HEK293 (cell line): Measurements from ENCODE around the gene NDFIP2.

ENCODE experiments used
- CTCF ChIA-PET: fragments of 350-600 bp; formaldehyde crosslinking; extraction: SDS; loops from one replicate; lab custom pipeline; 2021; ENCODE audit warnings: antibody characterized with exemption; lab: Yijun Ruan, JAX
- POLR2A ChIA-PET: fragments of 300-600 bp; formaldehyde crosslinking; extraction: SDS; loops from one replicate; lab custom pipeline; 2020; ENCODE audit warnings: antibody characterized with exemption, inconsistent platforms; lab: Yijun Ruan, JAX
- H3K27ac ChIP-seq: fragments of 200-500 bp; sonication (Bioruptor generic); 2 replicates; pipeline ENCODE4 v1.5.1; 2014; ENCODE audit warnings: low read depth, low read length, control low read depth, inconsistent platforms; ENCODE audit errors: extremely low read depth
- H3K36me3 ChIP-seq, 2 experiments: fragments of 200-500 bp in 1 of 2; sonication (Bioruptor generic) in 1 of 2; 1 replicate in 1 of 2; 2 replicates in 1 of 2; pipeline ENCODE4 v1.5.1; 2014 to 2017; ENCODE audit warnings: inconsistent platforms in 2 of 2, low read length in 2 of 2; ENCODE audit not compliant: control insufficient read depth in 2 of 2, insufficient read depth in 1 of 2
- H3K4me1 ChIP-seq: fragments of 200-500 bp; sonication (Bioruptor generic); 2 replicates; pipeline ENCODE4 v1.5.1; 2014; ENCODE audit warnings: mild to moderate bottlenecking, low read length, inconsistent platforms; ENCODE audit not compliant: control insufficient read depth, insufficient read depth
- H3K4me3 ChIP-seq: 2 replicates; pipeline ENCODE4 v1.5.1; 2011; ENCODE audit warnings: low read depth, mild to moderate bottlenecking, control low read depth, low read length, moderate library complexity
- H3K9me3 ChIP-seq: fragments of 200-500 bp; sonication (Bioruptor generic); 2 replicates; pipeline ENCODE4 v1.5.1; 2014; ENCODE audit warnings: low read depth, low read length, inconsistent platforms; ENCODE audit not compliant: control insufficient read depth, insufficient read depth
- BCL6B ChIP-seq: fragments of 450-650 bp; formaldehyde crosslinking; IDR thresholded peaks from 2 replicates; pipeline ENCODE4 v1.5.1; 2017; ENCODE audit warnings: missing biosample characterization, missing genetic modification characterization
- HOXC10 ChIP-seq: sonication (generic); formaldehyde crosslinking; IDR thresholded peaks from 2 replicates; pipeline ENCODE4 v1.8.1; 2023; ENCODE audit warnings: mild to moderate bottlenecking, missing genetic modification reagents
- OVOL3 ChIP-seq: fragments of 450-650 bp; formaldehyde crosslinking; IDR thresholded peaks from 2 replicates; pipeline ENCODE4 v1.5.1; 2016; ENCODE audit warnings: missing biosample characterization, missing genetic modification characterization
- PRDM2 ChIP-seq: fragments of 450-650 bp; formaldehyde crosslinking; IDR thresholded peaks from 2 replicates; pipeline ENCODE4 v1.5.1; 2016; ENCODE audit warnings: missing biosample characterization, missing genetic modification characterization, borderline replicate concordance
- ZBTB49 ChIP-seq: fragments of 450-650 bp; formaldehyde crosslinking; IDR thresholded peaks from 2 replicates; pipeline ENCODE4 v1.5.1; 2016; ENCODE audit warnings: missing biosample characterization, missing genetic modification characterization, low read depth
- ZNF175 ChIP-seq: fragments of 450-650 bp; formaldehyde crosslinking; IDR thresholded peaks from 2 replicates; pipeline ENCODE4 v1.5.1; 2016; ENCODE audit warnings: missing biosample characterization, missing genetic modification characterization
- ZNF221 ChIP-seq: fragments of 450-650 bp; formaldehyde crosslinking; IDR thresholded peaks from 2 replicates; pipeline ENCODE4 v1.5.1; 2017; ENCODE audit warnings: missing biosample characterization, missing genetic modification characterization, borderline replicate concordance
- ZNF433 ChIP-seq: fragments of 450-650 bp; formaldehyde crosslinking; IDR thresholded peaks from 2 replicates; pipeline ENCODE4 v1.5.1; 2016; ENCODE audit warnings: missing biosample characterization, missing genetic modification characterization, low read depth
- ZNF48 ChIP-seq: fragments of 450-650 bp; formaldehyde crosslinking; IDR thresholded peaks from 2 replicates; pipeline ENCODE4 v1.5.1; 2016; ENCODE audit warnings: missing biosample characterization, missing genetic modification characterization
- ZNF548 ChIP-seq: fragments of 450-650 bp; formaldehyde crosslinking; IDR thresholded peaks from 2 replicates; pipeline ENCODE4 v1.5.1; 2016; ENCODE audit warnings: missing biosample characterization, missing genetic modification characterization
- ZNF585B ChIP-seq: fragments of 450-650 bp; formaldehyde crosslinking; IDR thresholded peaks from 2 replicates; pipeline ENCODE4 v1.5.1; 2016; ENCODE audit warnings: missing biosample characterization, missing genetic modification characterization
- ZNF692 ChIP-seq: fragments of 450-650 bp; formaldehyde crosslinking; IDR thresholded peaks from 2 replicates; pipeline ENCODE4 v1.5.1; 2016; ENCODE audit warnings: missing biosample characterization, missing genetic modification characterization
- ZNF704 ChIP-seq: fragments of 450-650 bp; formaldehyde crosslinking; IDR thresholded peaks from 2 replicates; pipeline ENCODE4 v1.5.1; 2016; ENCODE audit warnings: missing biosample characterization, missing genetic modification characterization
- ZNF785 ChIP-seq: fragments of 450-650 bp; formaldehyde crosslinking; IDR thresholded peaks from 2 replicates; pipeline ENCODE4 v1.5.1; 2016; ENCODE audit warnings: missing biosample characterization, missing genetic modification characterization
- ZNF792 ChIP-seq: fragments of 450-650 bp; formaldehyde crosslinking; IDR thresholded peaks from 2 replicates; pipeline ENCODE4 v1.5.1; 2016; ENCODE audit warnings: missing biosample characterization, missing genetic modification characterization
- ZSCAN4 ChIP-seq: fragments of 450-650 bp; formaldehyde crosslinking; IDR thresholded peaks from 2 replicates; pipeline ENCODE4 v1.5.1; 2017; ENCODE audit warnings: missing biosample characterization, missing genetic modification characterization

Gene NDFIP2

GRCh38 chr13:79585033-79585432, 104.1 kb downstream of the NDFIP2 start:
- POLR2A ChIA-PET = no interaction called here
- H3K9me3 ChIP-seq = no peaks in the 10 kb centered on the region
- H3K27ac ChIP-seq = no peak overlapping the region
- H3K4me3 ChIP-seq = no peak overlapping the region
- TF ChIP-seq HOXC10 (CRISPR knock-in tag) (no peak), OVOL3 (tag by site-specific recombination) (no peak), ZNF785 (tag by site-specific recombination) (no peak), ZNF221 (tag by site-specific recombination) (no peak), ZNF48 (no peak), PRDM2 (tag by site-specific recombination) (no peak), ZNF175 (tag by site-specific recombination) (no peak)
- CTCF ChIA-PET = no interaction called here
- H3K4me1 ChIP-seq = no peaks in the 10 kb centered on the region
- H3K36me3 ChIP-seq = no peaks in the 10 kb centered on the region

GRCh38 chr13:79589603-79590393, 108.8 kb downstream of the NDFIP2 start:
- H3K9me3 ChIP-seq = no peaks in the 10 kb centered on the region
- POLR2A ChIA-PET = no interaction called here
- no peak overlapping the region for H3K4me3 ChIP-seq
- no peaks in the 10 kb centered on the region for H3K36me3 ChIP-seq
- CTCF ChIA-PET = interaction anchor here (0.5 kb wide), 1 partner anchor 367 kb away, joined by 3 read pairs; no protein-coding TSS in a partner anchor
- H3K27ac ChIP-seq = no peak overlapping the region
- TF ChIP-seq OVOL3 (tag by site-specific recombination) = no peak
- no peak for TF ChIP-seq BCL6B (tag by site-specific recombination)
- no peak for TF ChIP-seq ZSCAN4 (tag by site-specific recombination)
- TF ChIP-seq ZBTB49 (tag by site-specific recombination) = no peak
- TF ChIP-seq ZNF704 (tag by site-specific recombination) = no peak
- TF ChIP-seq ZNF585B (tag by site-specific recombination) = no peak
- no peak for TF ChIP-seq ZNF548 (tag by site-specific recombination)
- no peak for TF ChIP-seq ZNF433
- no peak for TF ChIP-seq ZNF792 (tag by site-specific recombination)
- no peak for TF ChIP-seq ZNF692 (tag by site-specific recombination)
- TF ChIP-seq, all 188 proteins: peak for 0
- no peaks in the 10 kb centered on the region for H3K4me1 ChIP-seq
